ENCODE results near the gene CDKN1C.

Gene CDKN1C

GRCh38 chr11:2885678-2886081 lies at the start of gene CDKN1C:
Gene CDKN1C (minus strand): TSS chr11:2885775. CDS start chr11:2885456, 319 bp downstream.
- peak; percentile 76 for DNase-seq (ENCODE audit: low read depth)

- no peak for DNase-seq (ENCODE audit: low read depth)
Measured at GRCh38 chr11:2934611-2935239, 49.1 kb upstream of the CDKN1C start.

- DNase-seq (ENCODE audit: low read depth) = no peak
Measured at GRCh38 chr11:2934021-2934550, 48.5 kb upstream of the CDKN1C start.

- no peak for DNase-seq (ENCODE audit: low read depth)
Measured at GRCh38 chr11:2933375-2934020, 47.9 kb upstream of the CDKN1C start.

GRCh38 chr11:2932850-2933251 lies 47.3 kb upstream of the CDKN1C start:
- no peak for DNase-seq (ENCODE audit: low read depth)

GRCh38 chr11:2931771-2932738 lies 46.5 kb upstream of the CDKN1C start:
- DNase-seq (ENCODE audit: low read depth) = no peak

- DNase-seq (ENCODE audit: low read depth) = no peak
Measured at GRCh38 chr11:2931420-2931746, 45.8 kb upstream of the CDKN1C start.

GRCh38 chr11:2930704-2931419 lies 45.3 kb upstream of the CDKN1C start:
- DNase-seq (ENCODE audit: low read depth) = no peak

GRCh38 chr11:2929950-2930703 lies 44.6 kb upstream of the CDKN1C start:
- DNase-seq (ENCODE audit: low read depth) = no peak

GRCh38 chr11:2929531-2929949 lies 44.0 kb upstream of the CDKN1C start:
- no peak for DNase-seq (ENCODE audit: low read depth)

- no peak for DNase-seq (ENCODE audit: low read depth)
Measured at GRCh38 chr11:2928605-2929530, 43.3 kb upstream of the CDKN1C start, which contains the start of gene PHLDA2. Gene PHLDA2 (minus strand): TSS chr11:2929420. CDS start chr11:2929364, 56 bp downstream.

- DNase-seq (ENCODE audit: low read depth) = no peak
Measured at GRCh38 chr11:2927851-2928604, 42.5 kb upstream of the CDKN1C start.

GRCh38 chr11:2927121-2927800 lies 41.7 kb upstream of the CDKN1C start:
- DNase-seq (ENCODE audit: low read depth) = no peak

- DNase-seq (ENCODE audit: low read depth) = no peak
Measured at GRCh38 chr11:2926611-2927051, 41.1 kb upstream of the CDKN1C start.

- DNase-seq (ENCODE audit: low read depth) = no peak
Measured at GRCh38 chr11:2924821-2925675, 39.5 kb upstream of the CDKN1C start.

- DNase-seq (ENCODE audit: low read depth) = no peak
Measured at GRCh38 chr11:2924381-2924780, 38.8 kb upstream of the CDKN1C start.

Measured in stimulated activated CD8-positive, alpha-beta memory T cell treated with anti-CD3 and anti-CD28 coated beads, Interleukin-4, amount 100 ng/mL, for 24 hours (primary cell).